ENCODE results near the gene ZNF438.

The ZNF438 gene

GRCh38 chr10:31005895-31006294 lies 25.8 kb downstream of the ZNF438 start:
- no peak for TF ChIP-seq SPI1 (IDR thresholded peaks at IDR 0.05; ENCODE audit: borderline replicate concordance, low read depth)
- TF ChIP-seq POLR2AphosphoS5 (IDR thresholded peaks at IDR 0.05; ENCODE audit: low read depth) = no peak
- no peak for TF ChIP-seq CTCF (IDR thresholded peaks at IDR 0.05; ENCODE audit: insufficient read depth, low read length)
- no peak for TF ChIP-seq REST (IDR thresholded peaks at IDR 0.05; ENCODE audit: insufficient replicate concordance, low read depth)
- TF ChIP-seq GABPA (IDR thresholded peaks at IDR 0.05; ENCODE audit: low read depth) = no peak
- H3K27ac ChIP-seq (replicated peaks) = no peak overlapping the region
- no peak for DNase-seq (ENCODE audit: low read depth in 1 of 2, low spot score in 1 of 2)
- no peaks in the 10 kb centered on the region for H3K27me3 ChIP-seq (ENCODE audit: insufficient read depth, poor library complexity, severe bottlenecking)
- H3K4me3 ChIP-seq (replicated peaks; ENCODE audit: insufficient read depth, low read length) = no peak overlapping the region

GRCh38 chr10:31004611-31005193 lies 27.0 kb downstream of the ZNF438 start:
- no peak overlapping the region for H3K4me3 ChIP-seq (replicated peaks; ENCODE audit: insufficient read depth, low read length)
- no peak for DNase-seq (ENCODE audit: low read depth in 1 of 2, low spot score in 1 of 2)
- TF ChIP-seq REST (IDR thresholded peaks at IDR 0.05; ENCODE audit: insufficient replicate concordance, low read depth) (no peak), GABPA (IDR thresholded peaks at IDR 0.05; ENCODE audit: low read depth) (no peak), CTCF (IDR thresholded peaks at IDR 0.05; ENCODE audit: insufficient read depth, low read length) (no peak), POLR2AphosphoS5 (IDR thresholded peaks at IDR 0.05; ENCODE audit: low read depth) (no peak), SPI1 (IDR thresholded peaks at IDR 0.05; ENCODE audit: borderline replicate concordance, low read depth) (peak; percentile 62)
- no peaks in the 10 kb centered on the region for H3K27me3 ChIP-seq (ENCODE audit: insufficient read depth, poor library complexity, severe bottlenecking)
- H3K27ac ChIP-seq (replicated peaks) = no peak overlapping the region; the same call in 1 of the 2 replicates

- TF ChIP-seq CTCF (IDR thresholded peaks at IDR 0.05; ENCODE audit: insufficient read depth, low read length) (no peak), SPI1 (IDR thresholded peaks at IDR 0.05; ENCODE audit: borderline replicate concordance, low read depth) (no peak), POLR2AphosphoS5 (IDR thresholded peaks at IDR 0.05; ENCODE audit: low read depth) (no peak), REST (IDR thresholded peaks at IDR 0.05; ENCODE audit: insufficient replicate concordance, low read depth) (no peak)
- Histone ChIP-seq H3K27me3 (ENCODE audit: insufficient read depth, poor library complexity, severe bottlenecking) (no peaks in the 10 kb centered on the region), H3K27ac (replicated peaks) (peak overlapping the region; percentile 81)
These were observed 29.9 kb downstream of the ZNF438 start for GRCh38 chr10:31001740-31002139.

More at GRCh38 chr10:31001740-31002139, 29.9 kb downstream of the ZNF438 start:
- H3K4me3 ChIP-seq (replicated peaks; ENCODE audit: insufficient read depth, low read length) = no peak overlapping the region
- DNase-seq (ENCODE audit: low read depth in 1 of 2, low spot score in 1 of 2) = no peak
